ENCODE data around the gene IQCE.

- no peak for TF ChIP-seq CTCF (IDR thresholded peaks at IDR 0.05)
- no peak for TF ChIP-seq POLR2A (IDR thresholded peaks at IDR 0.05)
Observed at GRCh38 chr7:2635810-2636701, 77.3 kb downstream of the IQCE start.
